Measurements from ENCODE around the gene PARVA. TPM values are rescaled to one million over a fixed set of nuclear protein-coding genes. Genes with fewer than 3 reads are reported as not detected.

Gene PARVA
- total and polyA plus RNA-seq, 8 donors = 18.8 to 116 (median 43.0) TPM

- peaks cover 0 to 9% (median 4%) of the 10 kb centered on the region in 4 donors for H3K4me1 ChIP-seq
- H3K27ac ChIP-seq = peak overlapping the region in 3 of 5 donors; percentile 5 to 71 (median 21)
- DNase-seq = peak in 1 of 2 donors; percentile 47
- intact Hi-C loops (cut with DNase I; ENCODE audit: low total_unique reads) = loop anchor here (5.0 kb wide), 1 partner anchor 562 kb away; no protein-coding TSS in a partner anchor
- WGBS, 5 donors = 62 to 69% (median 69%) methylated on average over 7 of the region's 7 CpGs
- TF ChIP-seq POLR2AphosphoS5 (IDR thresholded peaks at IDR 0.05) (no peak), POLR2A (IDR thresholded peaks at IDR 0.05) (no peak), CTCF (IDR thresholded peaks at IDR 0.05) (no peak), EP300 (IDR thresholded peaks at IDR 0.05) (no peak)
- H3K36me3 ChIP-seq = no peaks in the 10 kb centered on the region
- H3K9me3 ChIP-seq = no peaks in the 10 kb centered on the region
- H3K27me3 ChIP-seq = no peaks in the 10 kb centered on the region
- H3K4me3 ChIP-seq = no peak overlapping the region
Measured at GRCh38 chr11:12330485-12331231, 46.7 kb upstream of the PARVA start.

- Histone ChIP-seq H3K27me3 (no peaks in the 10 kb centered on the region), H3K36me3 (no peaks in the 10 kb centered on the region), H3K4me1 (peaks cover 0 to 9% (median 4%) of the 10 kb centered on the region in 4 donors), H3K27ac (peak overlapping the region in 3 of 5 donors; percentile 5 to 71 (median 21)), H3K9me3 (no peaks in the 10 kb centered on the region), H3K4me3 (no peak overlapping the region)
- DNase-seq = peak; percentile 86 to 95
- TF ChIP-seq POLR2A (IDR thresholded peaks at IDR 0.05) (no peak), POLR2AphosphoS5 (IDR thresholded peaks at IDR 0.05) (peak in 1 of 3 donors; percentile 58), EP300 (IDR thresholded peaks at IDR 0.05) (no peak), CTCF (IDR thresholded peaks at IDR 0.05) (peak in 5 of 7 experiments; percentile 48 to 79 (median 77))
- intact Hi-C loops (cut with DNase I; ENCODE audit: low total_unique reads) = loop anchor here (5.0 kb wide), 1 partner anchor 561 kb away; no protein-coding TSS in a partner anchor
- WGBS, 5 donors = 8 to 11% (median 10%) methylated on average over 7 of the region's 7 CpGs
Measured at GRCh38 chr11:12331239-12331874, 46.0 kb upstream of the PARVA start.

- H3K27ac ChIP-seq = no peak overlapping the region
- WGBS, 5 donors = 70 to 74% (median 73%) methylated on average over 6 of the region's 6 CpGs
- no peaks in the 10 kb centered on the region for H3K9me3 ChIP-seq
- H3K36me3 ChIP-seq = no peaks in the 10 kb centered on the region
- H3K4me3 ChIP-seq = no peak overlapping the region
- H3K4me1 ChIP-seq = no peaks in the 10 kb centered on the region
- intact Hi-C loops (cut with DNase I; ENCODE audit: low total_unique reads) = no loop called here
- no peak for DNase-seq
- TF ChIP-seq CTCF (IDR thresholded peaks at IDR 0.05) (no peak), EP300 (IDR thresholded peaks at IDR 0.05) (no peak), POLR2AphosphoS5 (IDR thresholded peaks at IDR 0.05) (no peak), POLR2A (IDR thresholded peaks at IDR 0.05) (no peak)
- no peaks in the 10 kb centered on the region for H3K27me3 ChIP-seq
Measured at GRCh38 chr11:12343526-12343925, 33.8 kb upstream of the PARVA start.

- no peaks in the 10 kb centered on the region for H3K27me3 ChIP-seq
- no peaks in the 10 kb centered on the region for H3K36me3 ChIP-seq
- intact Hi-C loops (cut with DNase I; ENCODE audit: low total_unique reads) = no loop called here
- peaks cover 0 to 13% (median 9%) of the 10 kb centered on the region in 4 donors for H3K4me1 ChIP-seq
- no peak for TF ChIP-seq EP300 (IDR thresholded peaks at IDR 0.05)
- TF ChIP-seq POLR2AphosphoS5 (IDR thresholded peaks at IDR 0.05) = no peak
- no peak for TF ChIP-seq POLR2A (IDR thresholded peaks at IDR 0.05)
- TF ChIP-seq CTCF (IDR thresholded peaks at IDR 0.05) = no peak
- no peak overlapping the region for H3K4me3 ChIP-seq
- H3K27ac ChIP-seq = no peak overlapping the region
- no peak for DNase-seq
- WGBS, 5 donors = 75 to 84% (median 79%) methylated on average over 1 of the region's 1 CpG
- H3K9me3 ChIP-seq = no peaks in the 10 kb centered on the region
Measured at GRCh38 chr11:12353534-12353933, 23.8 kb upstream of the PARVA start.

All from stomach (tissue), 9 donors.